ENCODE measurements around the gene TSC2.
"Not testable (repeated sequence)": the region's sequence is repeated elsewhere in the genome, so short reads cannot be mapped to it uniquely, and the experiment has no call there.

Gene TSC2

DNA sequence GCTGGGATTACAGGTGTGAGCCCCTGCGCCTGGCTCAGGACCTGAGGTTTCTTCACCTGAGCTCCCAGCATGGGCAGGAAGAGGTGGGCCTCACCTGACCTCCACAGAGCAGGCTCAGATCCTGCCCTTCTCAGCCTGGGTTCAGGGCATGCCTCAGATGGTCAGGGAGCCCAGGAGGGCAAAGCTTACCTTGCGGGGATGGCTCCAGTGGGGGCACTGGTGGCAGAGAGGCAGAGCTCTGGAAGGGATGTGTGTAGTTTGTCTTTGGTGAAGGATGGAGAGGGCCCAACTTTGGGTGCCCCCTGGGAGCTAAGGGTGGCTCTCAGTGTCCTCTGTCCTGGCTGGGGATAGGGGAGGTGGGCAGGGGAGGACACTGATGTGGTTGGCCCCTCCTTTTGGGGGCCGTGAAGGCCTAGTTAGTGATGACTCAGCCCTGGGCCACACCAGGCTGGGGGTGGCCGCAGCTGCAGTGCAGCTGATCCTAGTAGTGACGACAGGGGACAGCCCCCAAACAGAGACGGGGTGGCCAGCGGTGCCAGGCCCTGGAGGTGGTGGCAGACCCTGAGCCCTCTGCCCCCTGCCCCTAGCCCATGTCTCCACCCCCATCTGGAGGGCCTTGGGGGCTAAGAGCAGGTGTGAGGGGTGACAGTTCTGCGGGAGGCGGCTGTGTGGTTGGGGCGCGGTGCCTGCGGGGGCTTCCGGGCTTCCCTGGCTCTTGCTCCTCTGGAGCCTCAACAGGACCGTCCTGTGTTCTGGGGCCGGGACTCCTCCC, 15.3 kb upstream of the TSC2 start:
- Histone ChIP-seq H2AFZ (ENCODE audit: low read depth) (no peak overlapping the region), H4K20me1 (ENCODE audit: insufficient read depth) (no peaks in the 10 kb centered on the region), H3K79me2 (ENCODE audit: insufficient read depth, low read depth) (no peaks in the 10 kb centered on the region), H3K36me3 (ENCODE audit: insufficient read depth) (no peaks in the 10 kb centered on the region), H3K4me3 (IDR thresholded peaks at IDR 0.05; ENCODE audit: insufficient read depth, low read depth, low read length) (no peak overlapping the region), H3K4me2 (peak overlapping the region; percentile 11; the same call in 1 of the 2 replicates), H3K27ac (no peak overlapping the region), H3K4me1 (ENCODE audit: low read depth, poor library complexity, severe bottlenecking) (peaks cover 16% of the 10 kb centered on the region), H3K9ac (no peak overlapping the region), H3K27me3 (ENCODE audit: insufficient read depth, low read depth) (peaks cover 7% of the 10 kb centered on the region)
- TF ChIP-seq, protein P1, sequence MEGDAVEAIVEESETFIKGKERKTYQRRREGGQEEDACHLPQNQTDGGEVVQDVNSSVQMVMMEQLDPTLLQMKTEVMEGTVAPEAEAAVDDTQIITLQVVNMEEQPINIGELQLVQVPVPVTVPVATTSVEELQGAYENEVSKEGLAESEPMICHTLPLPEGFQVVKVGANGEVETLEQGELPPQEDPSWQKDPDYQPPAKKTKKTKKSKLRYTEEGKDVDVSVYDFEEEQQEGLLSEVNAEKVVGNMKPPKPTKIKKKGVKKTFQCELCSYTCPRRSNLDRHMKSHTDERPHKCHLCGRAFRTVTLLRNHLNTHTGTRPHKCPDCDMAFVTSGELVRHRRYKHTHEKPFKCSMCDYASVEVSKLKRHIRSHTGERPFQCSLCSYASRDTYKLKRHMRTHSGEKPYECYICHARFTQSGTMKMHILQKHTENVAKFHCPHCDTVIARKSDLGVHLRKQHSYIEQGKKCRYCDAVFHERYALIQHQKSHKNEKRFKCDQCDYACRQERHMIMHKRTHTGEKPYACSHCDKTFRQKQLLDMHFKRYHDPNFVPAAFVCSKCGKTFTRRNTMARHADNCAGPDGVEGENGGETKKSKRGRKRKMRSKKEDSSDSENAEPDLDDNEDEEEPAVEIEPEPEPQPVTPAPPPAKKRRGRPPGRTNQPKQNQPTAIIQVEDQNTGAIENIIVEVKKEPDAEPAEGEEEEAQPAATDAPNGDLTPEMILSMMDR (conservative IDR thresholded peaks at IDR 0.05; ENCODE audit: low read depth, low read length) = no peak

DNA sequence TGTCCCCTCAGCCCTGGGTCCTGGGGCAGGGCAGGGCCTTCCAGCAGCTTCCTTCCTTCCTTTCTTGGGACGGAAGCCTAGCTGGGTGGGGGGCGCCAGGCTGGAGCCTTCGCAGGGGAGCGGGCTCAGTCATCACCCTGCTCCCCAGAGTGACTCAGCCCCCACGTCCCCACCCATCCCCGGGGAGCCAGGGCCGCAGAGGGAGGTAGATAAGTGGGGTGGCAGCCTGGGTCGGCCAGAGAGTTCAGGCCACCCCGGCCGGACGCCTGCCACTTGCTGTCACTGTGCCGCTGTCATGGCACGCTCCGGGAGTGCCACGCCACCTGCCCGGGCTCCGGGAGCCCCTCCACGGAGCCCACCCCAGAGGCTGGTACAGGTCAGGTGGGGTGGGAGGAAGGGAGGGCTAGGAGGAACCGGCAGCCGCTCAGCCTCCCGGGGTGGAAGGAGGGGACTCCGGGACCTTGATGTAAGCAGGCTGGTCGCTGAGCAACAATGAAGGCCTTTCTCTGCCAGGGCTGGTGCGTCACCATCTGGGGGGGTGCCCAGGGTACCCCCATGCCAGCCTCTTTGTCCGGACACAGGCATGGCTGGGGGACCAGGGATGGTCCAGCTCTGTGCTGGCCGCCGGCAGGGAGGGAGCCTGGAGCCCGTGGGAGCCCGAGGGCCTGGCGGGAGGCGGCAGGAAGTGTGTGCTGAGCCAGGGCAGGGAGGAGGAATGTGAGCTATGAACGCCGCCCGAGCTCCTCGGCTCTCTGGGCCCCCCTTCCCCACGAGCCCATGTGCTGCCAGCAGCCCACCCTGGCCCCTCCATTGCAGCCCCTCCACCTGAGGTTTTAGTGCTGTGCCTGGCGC, 14.5 kb upstream of the TSC2 start:
- TF ChIP-seq, protein P1 (conservative IDR thresholded peaks at IDR 0.05; ENCODE audit: low read depth, low read length) = no peak
- Histone ChIP-seq H3K4me3 (IDR thresholded peaks at IDR 0.05; ENCODE audit: insufficient read depth, low read depth, low read length) (no peak overlapping the region), H3K9ac (no peak overlapping the region), H4K20me1 (ENCODE audit: insufficient read depth) (no peaks in the 10 kb centered on the region), H3K4me2 (no peak overlapping the region), H3K79me2 (ENCODE audit: insufficient read depth, low read depth) (no peaks in the 10 kb centered on the region), H3K36me3 (ENCODE audit: insufficient read depth) (no peaks in the 10 kb centered on the region), H2AFZ (ENCODE audit: low read depth) (no peak overlapping the region), H3K27ac (no peak overlapping the region), H3K27me3 (ENCODE audit: insufficient read depth, low read depth) (no peaks in the 10 kb centered on the region), H3K4me1 (ENCODE audit: low read depth, poor library complexity, severe bottlenecking) (peaks cover 14% of the 10 kb centered on the region)

DNA sequence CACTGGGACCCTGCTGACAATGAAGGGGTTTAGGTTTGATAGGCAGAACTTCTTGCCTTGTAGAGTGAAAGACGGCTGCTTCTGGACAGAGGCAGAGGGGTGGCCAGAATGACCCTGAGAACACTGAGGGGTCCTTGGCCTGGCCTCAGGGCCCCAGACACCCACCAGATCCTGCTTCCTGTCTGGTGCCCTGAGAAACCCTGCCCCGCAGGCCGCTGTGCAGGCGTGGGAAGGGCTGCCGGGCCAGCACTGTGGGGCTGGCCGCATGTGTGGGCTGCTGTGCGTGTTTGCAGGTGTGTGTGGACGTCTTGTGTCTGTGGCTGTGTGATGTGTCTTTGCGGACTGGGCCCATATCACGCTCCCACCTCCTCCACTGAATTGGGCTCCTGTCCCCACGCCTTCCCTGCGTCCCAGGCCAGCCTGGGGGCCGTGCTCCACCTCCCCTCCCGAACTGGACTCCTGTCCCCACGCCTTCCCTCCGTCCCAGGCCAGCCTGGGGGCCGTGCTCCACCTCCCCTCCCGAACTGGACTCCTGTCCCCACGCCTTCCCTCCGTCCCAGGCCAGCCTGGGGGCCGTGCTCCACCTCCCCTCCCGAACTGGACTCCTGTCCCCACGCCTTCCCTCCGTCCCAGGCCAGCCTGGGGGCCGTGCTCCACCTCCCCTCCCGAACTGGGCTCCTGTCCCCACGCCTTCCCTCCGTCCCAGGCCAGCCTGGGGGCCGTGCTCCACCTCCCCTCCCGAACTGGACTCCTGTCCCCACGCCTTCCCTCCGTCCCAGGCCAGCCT, 13.7 kb upstream of the TSC2 start:
- not testable (repeated sequence) for H3K9ac ChIP-seq; H3K27ac ChIP-seq; H2AFZ ChIP-seq (ENCODE audit: low read depth); H3K4me3 ChIP-seq (IDR thresholded peaks at IDR 0.05; ENCODE audit: insufficient read depth, low read depth, low read length); H4K20me1 ChIP-seq (ENCODE audit: insufficient read depth); H3K36me3 ChIP-seq (ENCODE audit: insufficient read depth); H3K4me2 ChIP-seq; H3K27me3 ChIP-seq (ENCODE audit: insufficient read depth, low read depth); H3K79me2 ChIP-seq (ENCODE audit: insufficient read depth, low read depth)
- peaks cover 14% of the 10 kb centered on the region for H3K4me1 ChIP-seq (ENCODE audit: low read depth, poor library complexity, severe bottlenecking)

DNA sequence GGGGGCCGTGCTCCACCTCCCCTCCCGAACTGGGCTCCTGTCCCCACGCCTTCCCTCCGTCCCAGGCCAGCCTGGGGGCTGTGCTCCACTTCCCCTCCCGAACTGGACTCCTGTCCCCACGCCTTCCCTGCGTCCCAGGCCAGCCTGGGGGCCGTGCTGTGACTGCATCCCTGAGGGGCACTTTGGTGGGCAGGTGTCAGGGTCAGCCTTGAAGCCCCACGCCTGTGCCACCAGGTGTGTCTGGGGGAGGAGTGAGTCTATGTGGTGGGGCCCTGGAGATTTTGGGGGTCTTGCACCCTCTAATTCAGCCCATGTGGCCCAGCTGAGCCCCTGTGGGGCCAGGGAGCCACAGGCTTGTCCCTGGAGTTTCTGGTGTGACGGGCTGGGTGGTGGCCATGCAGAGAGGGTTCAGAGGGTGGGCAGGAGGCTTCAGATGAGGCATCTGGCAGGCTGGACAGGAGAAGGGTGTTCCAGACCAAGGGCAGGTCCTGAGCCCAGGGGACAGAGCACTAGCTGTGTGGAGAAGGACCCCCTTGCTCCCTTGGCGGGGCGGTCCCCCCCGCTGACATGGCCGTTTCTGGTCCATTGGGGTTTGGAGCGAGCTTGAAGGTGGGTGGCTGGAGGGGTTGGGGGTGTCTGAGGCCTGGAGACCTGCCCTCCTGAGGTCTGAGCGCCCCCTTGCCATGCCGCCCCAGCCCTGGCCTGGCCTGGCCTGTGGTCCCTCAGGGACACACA, 12.9 kb upstream of the TSC2 start:
- Histone ChIP-seq H3K27me3 (ENCODE audit: insufficient read depth, low read depth) (no peaks in the 10 kb centered on the region), H3K4me2 (no peak overlapping the region), H3K79me2 (ENCODE audit: insufficient read depth, low read depth) (no peaks in the 10 kb centered on the region), H3K4me1 (ENCODE audit: low read depth, poor library complexity, severe bottlenecking) (peaks cover 14% of the 10 kb centered on the region), H3K27ac (no peak overlapping the region), H3K36me3 (ENCODE audit: insufficient read depth) (no peaks in the 10 kb centered on the region), H4K20me1 (ENCODE audit: insufficient read depth) (no peaks in the 10 kb centered on the region), H3K9ac (no peak overlapping the region), H2AFZ (ENCODE audit: low read depth) (no peak overlapping the region), H3K4me3 (IDR thresholded peaks at IDR 0.05; ENCODE audit: insufficient read depth, low read depth, low read length) (no peak overlapping the region)
- TF ChIP-seq, protein P1 (conservative IDR thresholded peaks at IDR 0.05; ENCODE audit: low read depth, low read length) = no peak

All from KMS-11 (cell line).